Measurements from ENCODE around the gene ADAMTS2. TPM values are rescaled to one million over a fixed set of nuclear protein-coding genes. Genes with fewer than 3 reads are reported as not detected.
A peak's percentile ranks its signal among the peaks of the same experiment; 100 is the strongest.

The ADAMTS2 gene
- polyA plus RNA-seq, 1 donor from 2014 or later, result not detected

- H3K4me1 Mint-ChIP-seq, result no peaks in the 10 kb centered on the region
- H3K27me3 Mint-ChIP-seq, result peaks cover 2% of the 10 kb centered on the region
- H3K4me3 Mint-ChIP-seq, result peak overlapping the region in 1 of 4 donors; percentile 8
- H3K36me3 Mint-ChIP-seq, result peaks cover 2% of the 10 kb centered on the region
- no peak overlapping the region for H3K27ac Mint-ChIP-seq
- peaks cover 0 to 3% (median 0%) of the 10 kb centered on the region in 3 donors for H3K9me3 Mint-ChIP-seq
Observed at GRCh38 chr5:179317411-179318220, 27.6 kb downstream of the ADAMTS2 start.

GRCh38 chr5:179316982-179317381 is 28.3 kb downstream of the ADAMTS2 start:
- H3K4me1 Mint-ChIP-seq, result no peaks in the 10 kb centered on the region
- H3K36me3 Mint-ChIP-seq, result peaks cover 2% of the 10 kb centered on the region
- no peak overlapping the region for H3K27ac Mint-ChIP-seq
- H3K27me3 Mint-ChIP-seq, result peaks cover 2% of the 10 kb centered on the region
- H3K4me3 Mint-ChIP-seq, result no peak overlapping the region
- peaks cover 0 to 6% (median 0%) of the 10 kb centered on the region in 3 donors for H3K9me3 Mint-ChIP-seq

- Mint-ChIP-seq H3K36me3 (no peaks in the 10 kb centered on the region), H3K9me3 (peaks cover 0 to 6% (median 0%) of the 10 kb centered on the region in 3 donors), H3K27ac (no peak overlapping the region), H3K4me3 (peak overlapping the region in 1 of 4 donors; percentile 53), H3K4me1 (no peaks in the 10 kb centered on the region), H3K27me3 (peaks cover 2% of the 10 kb centered on the region)
Observed at GRCh38 chr5:179316111-179316551, 29.1 kb downstream of the ADAMTS2 start.

GRCh38 chr5:179315356-179315890 is 29.8 kb downstream of the ADAMTS2 start:
- no peaks in the 10 kb centered on the region for H3K4me1 Mint-ChIP-seq
- H3K36me3 Mint-ChIP-seq, result no peaks in the 10 kb centered on the region
- H3K9me3 Mint-ChIP-seq, result peaks cover 0 to 6% (median 0%) of the 10 kb centered on the region in 3 donors
- H3K27me3 Mint-ChIP-seq, result peaks cover 2% of the 10 kb centered on the region
- no peak overlapping the region for H3K27ac Mint-ChIP-seq
- no peak overlapping the region for H3K4me3 Mint-ChIP-seq

GRCh38 chr5:179314606-179315355 is 30.5 kb downstream of the ADAMTS2 start:
- no peaks in the 10 kb centered on the region for H3K4me1 Mint-ChIP-seq
- H3K27me3 Mint-ChIP-seq, result peaks cover 4% of the 10 kb centered on the region
- peak overlapping the region in 1 of 4 donors; percentile 47 for H3K4me3 Mint-ChIP-seq
- peaks cover 0 to 6% (median 0%) of the 10 kb centered on the region in 3 donors for H3K9me3 Mint-ChIP-seq
- no peaks in the 10 kb centered on the region for H3K36me3 Mint-ChIP-seq
- H3K27ac Mint-ChIP-seq, result no peak overlapping the region

- peaks cover 0 to 5% (median 0%) of the 10 kb centered on the region in 3 donors for H3K9me3 Mint-ChIP-seq
- no peaks in the 10 kb centered on the region for H3K36me3 Mint-ChIP-seq
- no peaks in the 10 kb centered on the region for H3K4me1 Mint-ChIP-seq
- peaks cover 4% of the 10 kb centered on the region for H3K27me3 Mint-ChIP-seq
- H3K27ac Mint-ChIP-seq, result no peak overlapping the region
- no peak overlapping the region for H3K4me3 Mint-ChIP-seq
Observed at GRCh38 chr5:179313849-179314521, 31.3 kb downstream of the ADAMTS2 start.

GRCh38 chr5:179312557-179313235 is 32.6 kb downstream of the ADAMTS2 start:
- Mint-ChIP-seq H3K4me1 (no peaks in the 10 kb centered on the region), H3K9me3 (peaks cover 0 to 3% (median under 1%) of the 10 kb centered on the region in 3 donors), H3K27ac (no peak overlapping the region), H3K27me3 (peaks cover 4% of the 10 kb centered on the region), H3K36me3 (no peaks in the 10 kb centered on the region), H3K4me3 (no peak overlapping the region)

GRCh38 chr5:179311581-179311980 is 33.7 kb downstream of the ADAMTS2 start:
- Mint-ChIP-seq H3K4me3 (peak overlapping the region in 1 of 4 donors; percentile 72), H3K36me3 (no peaks in the 10 kb centered on the region), H3K9me3 (peaks cover 0 to 3% (median 3%) of the 10 kb centered on the region in 3 donors), H3K27me3 (peaks cover 4% of the 10 kb centered on the region), H3K4me1 (no peaks in the 10 kb centered on the region), H3K27ac (peak overlapping the region in 1 of 3 donors; percentile 43)

- Mint-ChIP-seq H3K36me3 (no peaks in the 10 kb centered on the region), H3K9me3 (peaks cover 0 to 7% (median 3%) of the 10 kb centered on the region in 3 donors), H3K4me3 (no peak overlapping the region), H3K27me3 (peaks cover 4% of the 10 kb centered on the region), H3K27ac (no peak overlapping the region), H3K4me1 (no peaks in the 10 kb centered on the region)
Observed at GRCh38 chr5:179311091-179311470, 34.2 kb downstream of the ADAMTS2 start.

- peaks cover 0 to 7% (median 3%) of the 10 kb centered on the region in 3 donors for H3K9me3 Mint-ChIP-seq
- H3K27ac Mint-ChIP-seq, result no peak overlapping the region
- H3K4me1 Mint-ChIP-seq, result no peaks in the 10 kb centered on the region
- H3K4me3 Mint-ChIP-seq, result no peak overlapping the region
- H3K36me3 Mint-ChIP-seq, result no peaks in the 10 kb centered on the region
- peaks cover 2% of the 10 kb centered on the region for H3K27me3 Mint-ChIP-seq
Observed at GRCh38 chr5:179310439-179311090, 34.7 kb downstream of the ADAMTS2 start.

GRCh38 chr5:179309751-179310320 is 35.4 kb downstream of the ADAMTS2 start:
- Mint-ChIP-seq H3K4me1 (no peaks in the 10 kb centered on the region), H3K27me3 (peaks cover 2% of the 10 kb centered on the region), H3K27ac (no peak overlapping the region), H3K9me3 (peaks cover 2 to 13% (median 3%) of the 10 kb centered on the region in 3 donors), H3K36me3 (no peaks in the 10 kb centered on the region), H3K4me3 (no peak overlapping the region)

- Mint-ChIP-seq H3K9me3 (peaks cover 3 to 18% (median 4%) of the 10 kb centered on the region in 3 donors), H3K27me3 (peaks cover 2% of the 10 kb centered on the region), H3K4me3 (no peak overlapping the region), H3K36me3 (no peaks in the 10 kb centered on the region), H3K27ac (no peak overlapping the region), H3K4me1 (no peaks in the 10 kb centered on the region)
Observed at GRCh38 chr5:179309383-179309670, 35.9 kb downstream of the ADAMTS2 start.

GRCh38 chr5:179308563-179309382 is 36.5 kb downstream of the ADAMTS2 start:
- Mint-ChIP-seq H3K9me3 (peaks cover 3 to 22% (median 9%) of the 10 kb centered on the region in 3 donors), H3K27ac (no peak overlapping the region), H3K4me1 (no peaks in the 10 kb centered on the region), H3K36me3 (no peaks in the 10 kb centered on the region), H3K27me3 (peaks cover 2% of the 10 kb centered on the region), H3K4me3 (no peak overlapping the region)

All from IgD-negative memory B cell (primary cell).